Psoas muscle (tissue), 8 donors: ENCODE measurements around the gene ADIPOQ. TPM values are rescaled to one million over a fixed set of nuclear protein-coding genes. Genes with fewer than 3 reads are reported as not detected.
A peak's percentile ranks its signal among the peaks of the same experiment; 100 is the strongest.

Experiments
- ATAC-seq, 4 donors: fragments of 200-7000 bp; cut with Tn5 transposase; one replicate each; pipeline ENCODE4 v1.9.1; 2020; ENCODE audit warnings: moderate library complexity in 3 of 4, mild to moderate bottlenecking in 2 of 4
- DNase-seq, 2 donors: peaks; one replicate each; pipeline ENCODE4 v3.0.0-alpha.2; 2020
- H3K27ac ChIP-seq: fragments of 200-600 bp; one replicate; pipeline ENCODE4 v1.8.0; 2022
- H3K27me3 ChIP-seq, 3 donors: fragments of 200-600 bp in 1 of 3; one replicate each; pipeline versions ENCODE4 v1.6.1 to v1.8.0; 2013 to 2022; ENCODE audit warnings: low read length in 2 of 3, mild to moderate bottlenecking in 2 of 3, moderate library complexity in 1 of 3; ENCODE audit not compliant: insufficient read depth in 3 of 3
- H3K36me3 ChIP-seq, 2 donors: fragments of 200-600 bp in 1 of 2; one replicate each; pipeline versions ENCODE4 v1.6.1 to v1.8.0; 2013 to 2022; ENCODE audit warnings: low read depth in 1 of 2, mild to moderate bottlenecking in 1 of 2, moderate library complexity in 1 of 2; ENCODE audit not compliant: insufficient read depth in 1 of 2
- H3K4me1 ChIP-seq: fragments of 200-600 bp; one replicate; pipeline ENCODE4 v1.8.0; 2022
- H3K4me3 ChIP-seq: fragments of 200-600 bp; one replicate; pipeline ENCODE4 v1.8.0; 2022; ENCODE audit warnings: mild to moderate bottlenecking
- H3K9me3 ChIP-seq: fragments of 200-600 bp; one replicate; pipeline ENCODE4 v1.8.0; 2022
- CTCF ChIP-seq: fragments of 200-600 bp; IDR thresholded peaks from one replicate; pipeline ENCODE4 v1.8.0; 2022; ENCODE audit warnings: antibody characterized with exemption
- WGBS, 3 donors: extraction: QIAGEN DNeasy Blood & Tissue Kit; methylation state at CpG; one replicate each; pipeline versions ENCODE4 v1.1.6 to v1.1.7; 2013; 5-methylcytosine and 5-hydroxymethylcytosine counted together
- intact Hi-C, 2 donors: fragments of 100-400 bp; cut with DNase I; formaldehyde crosslinking; loops; one replicate each; pipeline versions ENCODE4 v1.11.0 to v1.14.2; 2022
- polyA plus RNA-seq, 3 donors: library from polyadenylated mRNA; stranded (reverse); fragments of 200-250 nt; gene quantifications; one replicate each; pipeline ENCODE4 v1.2.3, GENCODE V29; 2013
- total RNA-seq, 4 donors: library from RNA; stranded (reverse); fragmentation: NEBNext Ultra II Directional in 2 of 4; extraction: Animal tissue kit (Norgen Biotek cat#: 25700) in 2 of 4; gene quantifications; one replicate each; pipeline versions ENCODE4 v1.2.1 to v1.2.4, GENCODE V29; 2021 to 2023
- donor health status: healthy with polysubstance abuse.
- donor health status: DM: no; HTN: no; CAD: no; lungs with moderate emphysema.
- donor health status: Bipolar disorder and iron deficiency.
- donor health status: healthy.
- donor health status: DM: yes; HTN: yes; CAD: no.
- donor health status: DM: no; HTN: no; CAD: no.
- donor health status: DM: no; HTN: no; CAD: no.
- donor health status: DM: yes; HTN: yes; CAD: no.

ADIPOQ gene
- total and polyA plus RNA-seq, 7 donors: 0.58 to 9.3 (median 1.8) TPM

- 75 to 84% (median 79%) methylated on average over 2 of the region's 2 CpGs for WGBS, 3 donors
- H3K4me3 ChIP-seq: no peak overlapping the region
- H3K27ac ChIP-seq: no peak overlapping the region
- no peak for DNase-seq
- no peak for ATAC-seq
- intact Hi-C loops: loop anchor here in 1 of 2 donors (5.0 kb wide), 1 partner anchor 206 kb away; no protein-coding TSS in a partner anchor
- H3K36me3 ChIP-seq: no peaks in the 10 kb centered on the region
- H3K4me1 ChIP-seq: no peaks in the 10 kb centered on the region
- H3K27me3 ChIP-seq: peaks cover 0 to 31% (median 14%) of the 10 kb centered on the region in 3 donors
- H3K9me3 ChIP-seq: no peaks in the 10 kb centered on the region
- no peak for TF ChIP-seq CTCF
These were observed 19.1 kb upstream of the ADIPOQ start for GRCh38 chr3:186823386-186823785.

GRCh38 chr3:186824430-186825139 is 17.9 kb upstream of the ADIPOQ start:
- no peaks in the 10 kb centered on the region for H3K4me1 ChIP-seq
- no peaks in the 10 kb centered on the region for H3K36me3 ChIP-seq
- TF ChIP-seq CTCF: no peak
- H3K27ac ChIP-seq: no peak overlapping the region
- H3K27me3 ChIP-seq: peaks cover 0 to 42% (median 15%) of the 10 kb centered on the region in 3 donors
- ATAC-seq: no peak
- no peak for DNase-seq
- WGBS, 3 donors: 23 to 31% (median 30%) methylated on average over 18 of the region's 18 CpGs
- H3K9me3 ChIP-seq: no peaks in the 10 kb centered on the region
- H3K4me3 ChIP-seq: no peak overlapping the region
- intact Hi-C loops: loop anchor here in 1 of 2 donors (5.0 kb wide), 1 partner anchor 207 kb away; no protein-coding TSS in a partner anchor

- no peaks in the 10 kb centered on the region for H3K36me3 ChIP-seq
- no peaks in the 10 kb centered on the region for H3K4me1 ChIP-seq
- H3K27me3 ChIP-seq: peaks cover 0 to 49% (median 20%) of the 10 kb centered on the region in 3 donors
- ATAC-seq (no peak), DNase-seq (peak in 1 of 2 donors; percentile 21)
- no peak overlapping the region for H3K27ac ChIP-seq
- H3K9me3 ChIP-seq: no peaks in the 10 kb centered on the region
- no peak for TF ChIP-seq CTCF
- intact Hi-C loops: no loop called here
- WGBS, 3 donors: 5 to 7% (median 6%) methylated on average over 22 to 23 of the region's 23 CpGs
- no peak overlapping the region for H3K4me3 ChIP-seq
These were observed 17.2 kb upstream of the ADIPOQ start for GRCh38 chr3:186825294-186825821.

- peaks cover 0 to 53% (median 22%) of the 10 kb centered on the region in 3 donors for H3K27me3 ChIP-seq
- no peak overlapping the region for H3K27ac ChIP-seq
- no peaks in the 10 kb centered on the region for H3K36me3 ChIP-seq
- WGBS, 3 donors: 14 to 15% (median 15%) methylated on average over 11 of the region's 11 CpGs
- no peak for TF ChIP-seq CTCF
- ATAC-seq (no peak), DNase-seq (no peak)
- H3K9me3 ChIP-seq: no peaks in the 10 kb centered on the region
- no peaks in the 10 kb centered on the region for H3K4me1 ChIP-seq
- H3K4me3 ChIP-seq: no peak overlapping the region
- intact Hi-C loops: no loop called here
These were observed 16.6 kb upstream of the ADIPOQ start for GRCh38 chr3:186825872-186826409.
